Astrocyte (in vitro differentiated cells and primary cell): ENCODE measurements around the gene TKT. TPM values are rescaled to one million over a fixed set of nuclear protein-coding genes. Genes with fewer than 3 reads are reported as not detected.

ENCODE experiments used
- DNase-seq: peaks from one replicate; pipeline ENCODE4 v3.0.0-alpha.2; 2010; ENCODE audit warnings: low read depth
- FAIRE-seq: peaks from 2 replicates; lab custom pipeline; 2011; peaks lifted over from hg19 to GRCh38; lab: Jason Lieb, UNC
- H2AFZ ChIP-seq: 2 replicates; pipeline ENCODE4 v1.6.0; 2012; ENCODE audit warnings: low read depth, low read length, inconsistent platforms
- H3K27ac ChIP-seq: 2 replicates; pipeline ENCODE4 v1.5.1; 2011; ENCODE audit warnings: low read depth, low read length, inconsistent platforms
- H3K27me3 ChIP-seq: 2 replicates; pipeline ENCODE4 v1.6.0; 2011; ENCODE audit warnings: low read length, inconsistent platforms; ENCODE audit not compliant: insufficient read depth
- H3K36me3 ChIP-seq: 2 replicates; pipeline ENCODE4 v1.5.1; 2011; ENCODE audit warnings: low read length, inconsistent platforms; ENCODE audit not compliant: insufficient read depth
- H3K4me1 ChIP-seq: 2 replicates; pipeline ENCODE4 v1.5.1; 2011; ENCODE audit warnings: low read length, inconsistent platforms; ENCODE audit not compliant: insufficient read depth
- H3K4me2 ChIP-seq: 2 replicates; pipeline ENCODE4 v1.6.0; 2012; ENCODE audit warnings: low read length, inconsistent platforms
- H3K4me3 ChIP-seq: 2 replicates; pipeline ENCODE4 v1.5.1; 2011; ENCODE audit warnings: low read depth, mild to moderate bottlenecking, low read length, inconsistent platforms; ENCODE audit not compliant: insufficient read depth
- H3K79me2 ChIP-seq: 2 replicates; pipeline ENCODE4 v1.6.0; 2012; ENCODE audit warnings: mild to moderate bottlenecking, low read length, inconsistent platforms; ENCODE audit not compliant: insufficient read depth
- H3K9ac ChIP-seq: 2 replicates; pipeline ENCODE4 v1.6.0; 2012; ENCODE audit warnings: mild to moderate bottlenecking, low read length, inconsistent platforms
- H3K9me3 ChIP-seq: 2 replicates; pipeline ENCODE4 v1.5.1; 2012; ENCODE audit warnings: low read depth, mild to moderate bottlenecking, low read length, inconsistent platforms; ENCODE audit not compliant: insufficient read depth
- H4K20me1 ChIP-seq: 2 replicates; pipeline ENCODE4 v1.6.0; 2012; ENCODE audit warnings: low read length, inconsistent platforms; ENCODE audit not compliant: insufficient read depth
- H3K27ac Mint-ChIP-seq: one replicate; pipeline ENCODE4 v1.8.0; 2021; ENCODE audit warnings: mild to moderate bottlenecking, mixed read lengths; ENCODE audit not compliant: unreplicated experiment
- H3K27me3 Mint-ChIP-seq: one replicate; pipeline ENCODE4 v1.8.0; 2021; ENCODE audit warnings: low read depth, mixed read lengths; ENCODE audit not compliant: unreplicated experiment
- H3K36me3 Mint-ChIP-seq: one replicate; pipeline ENCODE4 v1.8.0; 2021; ENCODE audit warnings: low read depth, mixed read lengths; ENCODE audit not compliant: unreplicated experiment
- H3K4me1 Mint-ChIP-seq: one replicate; pipeline ENCODE4 v1.8.0; 2021; ENCODE audit warnings: low read depth, mixed read lengths; ENCODE audit not compliant: unreplicated experiment
- H3K4me3 Mint-ChIP-seq: one replicate; pipeline ENCODE4 v1.8.0; 2021; ENCODE audit warnings: mild to moderate bottlenecking, moderate library complexity, mixed read lengths; ENCODE audit not compliant: unreplicated experiment
- H3K9me3 Mint-ChIP-seq: one replicate; pipeline ENCODE4 v1.8.0; 2021; ENCODE audit warnings: mild to moderate bottlenecking, mixed read lengths; ENCODE audit not compliant: unreplicated experiment
- CTCF ChIP-seq: IDR thresholded peaks from 2 replicates; pipeline ENCODE4 v1.5.1; 2011; ENCODE audit warnings: low read depth, mild to moderate bottlenecking, inconsistent platforms, low read length, moderate library complexity; ENCODE audit not compliant: insufficient read depth
- EZH2 ChIP-seq: IDR thresholded peaks from 2 replicates; pipeline ENCODE4 v1.6.1; 2012; ENCODE audit warnings: mild to moderate bottlenecking, low read length, inconsistent platforms; ENCODE audit not compliant: insufficient read depth
- total RNA-seq: library from RNA; stranded (reverse); gene quantifications from 2 replicates; pipeline ENCODE4 v1.2.1, GENCODE V29; 2021

TKT gene
- total RNA-seq, 1 donor from 2014 or later, result 318 TPM

- H3K27me3 Mint-ChIP-seq, result no peaks in the 10 kb centered on the region
- no peak overlapping the region for H3K27ac ChIP-seq
- DNase-seq, result no peak
- no peak overlapping the region for H3K4me2 ChIP-seq
- no peak for TF ChIP-seq EZH2
- no peak for TF ChIP-seq CTCF
- no peaks in the 10 kb centered on the region for H3K79me2 ChIP-seq
- H3K4me3 ChIP-seq, result no peak overlapping the region
- no peak overlapping the region for H3K27ac Mint-ChIP-seq
- no peak overlapping the region for H2AFZ ChIP-seq
- H3K9ac ChIP-seq, result no peak overlapping the region
- H3K4me3 Mint-ChIP-seq, result no peak overlapping the region
- no peaks in the 10 kb centered on the region for H3K36me3 ChIP-seq
- no peaks in the 10 kb centered on the region for H3K9me3 ChIP-seq
- H3K4me1 ChIP-seq, result peaks cover 3% of the 10 kb centered on the region
- H3K4me1 Mint-ChIP-seq, result peaks cover 8% of the 10 kb centered on the region
- no peaks in the 10 kb centered on the region for H3K27me3 ChIP-seq
- no peaks in the 10 kb centered on the region for H3K9me3 Mint-ChIP-seq
- H4K20me1 ChIP-seq, result no peaks in the 10 kb centered on the region
- H3K36me3 Mint-ChIP-seq, result peaks cover 23% of the 10 kb centered on the region
- no peak for FAIRE-seq
Measured at GRCh38 chr3:53188136-53188685, 67.6 kb downstream of the TKT start.

DNA sequence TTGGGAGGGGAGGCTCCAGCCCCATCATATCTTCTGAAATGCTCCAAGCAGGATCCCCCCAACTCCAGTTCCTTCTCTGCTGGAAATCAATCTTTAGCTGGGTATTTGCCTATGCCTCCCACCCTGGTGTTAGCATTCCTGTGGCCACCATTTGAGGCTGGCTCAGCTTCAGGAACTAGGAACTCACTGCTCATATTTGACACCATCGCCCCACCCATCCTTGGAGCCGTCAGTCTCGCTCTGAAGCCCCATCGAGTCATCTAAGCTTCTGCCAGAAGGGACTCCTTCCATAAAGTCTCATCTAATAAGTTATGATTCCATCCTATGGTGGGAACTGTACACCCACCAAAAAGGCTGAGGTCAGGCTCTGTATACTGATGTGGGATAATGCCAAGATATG, 68.4 kb downstream of the TKT start:
- Mint-ChIP-seq H3K4me3 (no peak overlapping the region), H3K9me3 (no peaks in the 10 kb centered on the region)
- DNase-seq, result peak; percentile 41

More for the DNA sequence above, 68.4 kb downstream of the TKT start:
- Histone ChIP-seq H3K4me3 (no peak overlapping the region), H4K20me1 (no peaks in the 10 kb centered on the region), H3K79me2 (no peaks in the 10 kb centered on the region), H3K4me2 (no peak overlapping the region), H3K9me3 (no peaks in the 10 kb centered on the region), H3K36me3 (no peaks in the 10 kb centered on the region), H3K27me3 (no peaks in the 10 kb centered on the region), H2AFZ (no peak overlapping the region), H3K27ac (no peak overlapping the region), H3K4me1 (peaks cover 3% of the 10 kb centered on the region), H3K9ac (no peak overlapping the region)
- H3K27me3 Mint-ChIP-seq, result no peaks in the 10 kb centered on the region
- no peak for TF ChIP-seq EZH2
- TF ChIP-seq CTCF, result no peak
- H3K36me3 Mint-ChIP-seq, result peaks cover 26% of the 10 kb centered on the region
- H3K4me1 Mint-ChIP-seq, result peaks cover 8% of the 10 kb centered on the region
- FAIRE-seq, result no peak
- no peak overlapping the region for H3K27ac Mint-ChIP-seq
